Stimulated activated CD8-positive, alpha-beta memory T cell treated with anti-CD3 and anti-CD28 coated beads, Interleukin-15, amount 100 ng/mL, for 24 hours (primary cell): ENCODE data around the gene NPPC.
A peak's percentile ranks its signal among the peaks of the same experiment; 100 is the strongest.
"Not testable (repeated sequence)": the region's sequence is repeated elsewhere in the genome, so short reads cannot be mapped to it uniquely, and the experiment has no call there.

Source experiments
- DNase-seq: peaks from one replicate; pipeline ENCODE4 v3.0.0-alpha.2; 2020; ENCODE audit warnings: low read depth

The NPPC gene

DNA sequence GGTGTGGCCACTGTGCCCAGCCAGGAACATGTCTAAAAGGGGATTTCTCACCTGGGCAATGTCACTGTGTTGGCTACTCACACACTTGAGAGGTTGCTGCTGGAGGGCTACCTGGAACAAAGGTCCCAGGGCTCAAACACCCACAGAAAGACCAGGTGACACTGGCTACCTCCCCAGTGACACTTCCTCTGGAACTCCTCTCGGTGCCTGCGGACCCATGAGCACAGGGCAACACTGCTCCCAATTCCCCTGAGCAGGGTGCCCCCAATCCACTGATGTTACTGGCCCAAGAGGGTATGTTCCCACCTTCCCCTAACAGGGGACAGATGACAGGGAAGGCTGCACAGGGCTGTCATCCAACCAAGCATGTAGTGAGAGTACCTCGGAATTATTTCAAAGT, 5.8 kb downstream of the NPPC start:
- no peak for DNase-seq

DNA sequence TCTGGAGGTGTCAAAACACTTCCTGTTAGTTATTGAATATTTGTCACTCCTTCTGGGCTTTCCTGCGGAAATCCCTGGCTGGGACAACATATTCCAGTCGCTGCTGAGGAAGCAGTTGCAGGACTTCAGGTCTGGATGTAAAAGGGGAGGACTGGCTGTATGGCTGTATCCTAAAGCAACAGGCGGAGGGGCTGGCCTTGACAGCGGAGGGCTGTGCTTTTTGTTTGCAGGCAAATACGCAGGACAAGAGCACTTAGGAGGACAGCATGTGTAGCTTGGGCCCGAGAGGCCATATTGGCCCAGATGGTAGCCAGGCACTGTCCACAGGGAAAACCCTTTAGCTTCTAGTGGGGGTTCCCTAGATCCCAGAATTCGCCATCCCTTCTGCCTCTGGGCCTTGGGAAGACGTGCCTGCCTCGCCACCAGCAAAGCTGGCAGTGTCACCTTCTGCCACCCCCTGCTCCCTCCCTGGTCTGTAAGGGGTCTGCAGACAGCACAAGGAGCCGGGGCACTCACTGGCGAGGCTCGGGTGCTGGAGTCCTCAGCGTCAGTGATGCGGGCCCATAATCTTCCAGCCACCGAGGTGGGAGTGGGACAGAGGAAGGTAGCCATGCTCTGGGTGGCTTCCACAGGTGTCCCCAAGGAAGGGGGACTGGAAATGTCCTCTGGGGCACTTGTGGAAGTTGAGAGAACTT, 6.7 kb downstream of the NPPC start:
- no peak for DNase-seq

DNA sequence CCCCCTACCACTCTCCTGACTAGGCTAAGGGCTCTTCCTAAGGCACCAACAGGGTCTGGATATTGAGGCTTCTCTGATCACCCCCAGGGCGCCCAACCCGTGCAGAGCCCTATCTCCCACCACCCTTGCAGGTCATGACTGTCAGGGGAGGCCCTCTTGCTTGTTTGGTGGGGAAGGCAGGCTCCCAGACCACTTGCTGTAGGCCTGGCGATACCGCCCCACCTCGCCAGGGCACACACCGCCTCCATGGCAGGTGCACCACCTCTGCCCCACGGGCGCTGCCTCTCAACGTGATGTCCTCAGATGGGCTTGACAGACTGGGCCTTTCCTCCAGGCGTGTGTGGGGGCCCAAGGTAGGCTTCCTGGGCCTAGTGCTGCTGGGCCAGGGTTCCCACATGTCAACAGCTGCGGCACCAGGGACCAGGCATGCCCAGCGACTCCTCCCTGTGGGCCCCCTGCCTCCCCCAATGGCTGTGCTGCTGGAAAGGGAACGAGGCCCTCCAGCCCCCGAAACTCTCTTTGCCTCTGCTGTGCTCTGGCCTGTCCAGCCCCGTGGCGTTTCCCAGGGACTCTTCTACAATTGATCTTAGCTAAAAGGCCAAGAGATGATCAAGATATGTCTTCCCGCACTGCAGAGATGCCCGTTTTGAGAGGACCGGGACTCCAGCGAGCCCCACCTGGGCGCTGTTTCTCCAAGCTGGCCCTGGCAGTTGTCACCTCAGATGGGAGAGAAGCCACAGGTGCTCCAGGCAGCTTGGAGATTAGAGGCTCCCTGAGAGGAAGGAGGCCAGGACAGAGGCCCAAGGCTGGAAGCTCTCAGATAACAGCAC, 7.5 kb downstream of the NPPC start:
- DNase-seq: no peak

DNA sequence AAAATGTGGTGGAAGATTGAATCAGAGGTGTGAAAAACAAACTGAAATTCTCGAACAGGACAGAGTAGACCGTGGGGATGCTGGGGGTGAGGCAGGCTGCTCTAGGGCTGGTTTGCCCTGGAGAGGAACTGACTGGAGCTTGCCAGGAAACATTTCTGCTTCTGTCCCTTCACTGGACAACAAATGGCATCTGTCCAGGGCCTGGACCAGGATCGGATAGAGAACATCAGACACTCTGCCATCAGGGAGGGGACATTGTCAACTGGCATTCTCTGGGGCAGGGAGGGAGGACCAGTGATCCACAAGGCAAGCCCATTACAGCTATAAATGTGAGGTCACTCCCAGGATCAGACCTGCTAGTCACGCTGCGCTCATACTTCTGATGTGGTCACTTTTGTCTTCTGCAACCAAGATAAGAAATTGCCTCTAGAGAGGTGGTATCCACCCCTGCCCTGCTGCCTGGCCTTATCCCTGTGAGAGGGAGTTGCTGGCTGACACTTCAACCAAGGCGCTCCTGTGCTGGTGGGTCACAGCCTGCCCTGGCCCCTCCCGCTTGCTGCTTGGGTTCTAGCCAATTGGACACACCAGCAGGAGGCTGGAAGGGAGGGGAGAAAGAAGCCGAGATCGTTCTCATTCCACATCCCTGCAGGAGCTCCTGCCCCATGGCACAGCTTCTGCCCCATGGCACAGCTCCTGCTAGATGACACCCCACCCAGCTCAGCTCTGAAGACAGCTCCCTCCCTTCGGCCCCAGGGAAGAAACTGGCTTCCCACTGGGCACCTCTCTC, 8.7 kb downstream of the NPPC start:
- no peak for DNase-seq

DNA sequence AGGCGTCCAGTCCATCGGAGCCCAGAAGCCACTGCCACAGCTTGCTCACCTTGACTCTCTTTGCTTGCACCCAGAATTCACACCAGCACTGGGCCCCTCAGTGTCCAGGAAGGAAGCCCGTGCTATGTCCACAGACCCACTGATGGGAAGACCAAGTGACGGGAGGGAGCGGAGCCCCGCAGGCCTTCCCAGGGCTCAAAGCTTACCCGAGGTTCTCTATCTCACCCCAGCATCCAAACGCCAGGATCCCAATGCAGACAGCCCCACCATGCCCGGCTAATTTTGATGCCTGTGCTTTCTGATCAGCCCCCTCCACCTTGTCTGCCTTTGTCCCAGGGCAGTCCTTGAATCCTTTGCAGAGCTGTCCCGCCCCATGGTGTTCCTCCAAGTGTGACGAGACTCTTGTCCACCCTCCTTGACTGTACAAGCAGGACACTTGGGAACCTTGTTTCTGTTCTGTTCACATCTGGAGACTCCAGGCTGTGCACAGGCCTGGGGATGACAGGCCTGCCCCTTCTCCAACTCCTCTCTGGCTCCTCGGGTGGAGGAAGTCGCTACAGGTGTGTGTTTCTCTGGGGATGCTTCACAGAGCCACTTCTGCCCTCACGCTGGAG, 12.0 kb downstream of the NPPC start:
- DNase-seq: no peak

DNA sequence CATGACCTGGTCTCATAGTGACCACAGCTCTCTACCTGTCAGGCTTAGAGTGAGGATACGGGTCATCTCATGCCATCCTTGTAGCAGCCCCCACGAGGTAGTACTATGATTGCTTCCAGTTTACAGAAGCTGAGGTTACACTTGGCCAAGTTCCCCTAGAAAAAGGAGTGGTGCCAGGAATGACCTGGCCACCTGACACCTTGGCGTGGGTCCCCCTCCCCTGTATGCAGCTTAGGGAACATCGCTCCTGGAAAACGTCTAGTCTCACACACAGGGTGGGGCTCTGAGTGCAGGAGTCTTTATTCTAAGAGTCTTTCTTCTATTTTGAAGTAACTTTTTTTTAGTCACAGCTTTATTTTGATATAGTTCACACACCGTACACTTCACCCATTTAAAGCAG, 14.8 kb downstream of the NPPC start:
- DNase-seq: no peak

GRCh38 chr2:231910771-231911170, 15.4 kb downstream of the NPPC start:
- no peak for DNase-seq

DNA sequence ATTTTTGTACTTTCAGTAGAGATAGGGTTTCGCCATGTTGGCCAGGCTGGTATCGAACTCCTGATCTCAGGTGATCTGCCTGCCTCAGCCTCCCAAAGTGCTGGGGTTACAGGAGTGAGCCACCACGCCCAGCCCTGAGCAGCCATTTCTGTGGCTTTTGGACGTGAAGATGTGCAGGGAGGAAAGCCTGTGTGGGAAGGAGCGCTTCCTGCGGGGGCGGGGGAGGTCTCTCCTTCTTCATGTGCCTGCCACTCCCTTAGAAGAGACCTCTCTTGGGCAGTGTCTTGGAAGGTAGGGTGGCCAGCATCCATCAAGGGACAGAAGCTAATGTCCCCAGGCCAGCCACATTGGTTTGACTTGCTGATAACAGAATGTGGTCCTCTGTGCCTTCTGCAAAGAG, 16.0 kb downstream of the NPPC start:
- not testable (repeated sequence) for DNase-seq

- DNase-seq: no peak
Observed at GRCh38 chr2:231909631-231910030, 16.6 kb downstream of the NPPC start.

DNA sequence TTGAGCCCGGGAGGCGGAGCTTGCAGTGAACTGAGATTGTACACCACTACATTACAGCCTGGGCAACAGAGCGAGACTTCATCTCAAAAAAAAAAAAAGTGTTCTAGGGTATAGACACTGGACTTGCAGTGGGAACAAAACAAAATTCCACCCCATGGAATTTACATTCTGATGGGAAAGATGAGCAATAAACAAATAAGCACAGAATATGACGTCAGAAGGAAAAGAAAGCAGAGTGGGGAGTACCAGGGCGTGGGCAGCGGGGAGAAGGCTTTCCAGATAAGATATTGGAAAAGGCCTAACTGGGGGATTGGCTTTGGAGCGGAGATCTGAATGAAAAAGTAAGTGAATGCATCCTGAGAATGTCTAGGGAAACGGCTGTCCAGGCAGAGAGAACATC, 17.6 kb downstream of the NPPC start:
- DNase-seq: no peak

GRCh38 chr2:231907765-231908164, 18.4 kb downstream of the NPPC start:
- no peak for DNase-seq

DNA sequence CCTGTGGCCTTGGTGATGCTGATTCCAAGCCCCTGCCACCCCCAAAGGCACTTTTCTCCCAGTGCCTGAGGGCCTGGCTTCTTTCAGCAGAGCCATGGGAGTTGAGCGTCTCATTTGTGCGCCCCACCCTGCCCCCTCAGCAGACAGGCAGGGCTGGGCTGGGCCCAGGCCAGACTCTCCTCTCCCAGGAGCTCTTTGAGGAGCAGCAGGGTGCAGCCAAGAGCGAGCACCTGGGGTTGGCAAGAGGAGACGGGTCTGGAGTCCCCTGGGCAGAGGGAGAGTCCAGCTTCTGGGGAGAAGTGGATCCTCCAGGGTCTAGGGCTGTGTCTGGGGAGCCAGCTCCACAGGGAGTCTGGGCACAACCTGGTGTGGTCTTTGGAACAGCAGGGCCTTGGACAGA, 21.2 kb downstream of the NPPC start:
- no peak for DNase-seq

- DNase-seq: no peak
Observed at GRCh38 chr2:231904161-231904611, 22.0 kb downstream of the NPPC start.

GRCh38 chr2:231902598-231902997, 23.6 kb downstream of the NPPC start:
- DNase-seq: no peak

GRCh38 chr2:231900972-231901371, 25.2 kb downstream of the NPPC start:
- DNase-seq: no peak

- peak; percentile 47 for DNase-seq
Observed at GRCh38 chr2:231900486-231900942, 25.7 kb downstream of the NPPC start.

GRCh38 chr2:231894566-231895380, 31.4 kb downstream of the NPPC start:
- no peak for DNase-seq

DNA sequence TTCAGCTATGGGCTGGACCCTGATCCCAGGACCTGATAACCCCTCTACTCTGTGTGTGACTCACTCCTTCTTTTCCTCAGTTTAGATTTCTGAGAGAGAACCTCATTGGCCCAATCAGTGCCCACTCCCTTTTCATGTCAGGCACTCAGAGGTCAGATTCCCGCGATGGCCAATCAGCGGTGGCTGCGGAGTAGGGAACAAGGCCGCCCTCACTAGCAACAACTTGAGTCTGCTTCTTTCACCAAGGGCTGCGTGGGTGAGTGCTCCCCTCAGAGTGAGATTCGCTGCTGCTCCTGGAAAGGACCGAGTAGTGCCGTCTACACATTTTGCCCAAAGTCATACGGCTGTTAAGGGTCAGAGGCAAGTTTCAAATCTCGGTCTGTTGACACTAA, 34.7 kb downstream of the NPPC start:
- no peak for DNase-seq

DNA sequence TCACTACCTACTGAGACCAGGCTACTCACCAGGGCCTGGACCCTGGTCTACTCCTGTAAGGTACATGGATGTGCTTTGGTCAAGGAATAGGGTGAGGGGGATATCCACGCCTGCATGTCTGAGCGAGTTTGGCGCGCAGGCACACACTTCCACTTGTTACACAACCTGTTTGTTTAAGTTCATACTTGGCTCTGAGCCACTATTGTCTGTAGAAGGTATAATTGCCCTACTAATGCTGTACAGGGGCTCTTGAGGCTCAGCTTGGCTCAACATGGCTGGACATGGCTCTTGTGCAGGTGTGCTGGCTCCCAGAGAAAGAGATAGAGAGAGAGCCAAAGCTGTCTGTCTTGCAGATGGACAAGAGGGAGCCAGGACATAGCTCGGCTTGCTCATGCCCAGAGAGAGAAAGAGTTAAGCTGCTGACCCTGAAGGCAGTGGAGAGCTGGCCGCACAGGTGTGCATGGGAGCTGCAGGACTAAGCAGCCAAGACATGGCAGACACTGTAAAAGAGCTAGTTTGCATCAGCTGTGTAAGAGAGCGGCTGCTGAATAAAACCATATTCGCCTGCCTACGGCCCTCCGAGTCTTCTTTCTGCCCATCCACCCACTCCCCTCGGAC, 35.2 kb downstream of the NPPC start:
- no peak for DNase-seq

- DNase-seq: no peak
Observed at GRCh38 chr2:231887756-231888155, 38.4 kb downstream of the NPPC start.
